IMR-90 (cell line): Measurements from ENCODE around the gene RNF123. TPM values are rescaled to one million over a fixed set of nuclear protein-coding genes. Genes with fewer than 3 reads are reported as not detected.

Experiments used
- ATAC-seq: fragments of 200-7000 bp; cut with Tn5 transposase; 2 replicates; pipeline ENCODE4 v1.9.1; 2020; ENCODE audit warnings: low read depth, mild to moderate bottlenecking, moderate library complexity
- BruUV-seq: library from RNA; stranded (reverse); fragments of 400-500 nt; replicated peaks from 2 replicates; lab custom pipeline; 2021; lab: Mats Ljungman, UMichigan
- CTCF ChIA-PET: fragments of 300-600 bp; formaldehyde crosslinking; extraction: SDS; loops from one replicate; lab custom pipeline; 2021; ENCODE audit warnings: antibody characterized with exemption; lab: Yijun Ruan, JAX
- POLR2A ChIA-PET: fragments of 300-600 bp; sonication (Branson Sonifier 250); formaldehyde crosslinking; loops from one replicate; lab custom pipeline; 2022; ENCODE audit warnings: antibody characterized with exemption; ENCODE audit not compliant: unreplicated experiment; lab: Charles Lee
- DNase-seq: peaks from one replicate; pipeline ENCODE4 v3.0.0; 2013
- H2AFZ ChIP-seq: replicated peaks from 2 replicates; pipeline ENCODE3; 2013; ENCODE audit warnings: low read length, mild to moderate bottlenecking; ENCODE audit not compliant: poor library complexity
- H2AK5ac ChIP-seq: 2 replicates; pipeline ENCODE4 v1.6.1; 2013; ENCODE audit warnings: low read depth, low read length, inconsistent platforms
- H2AK9ac ChIP-seq: replicated peaks from 2 replicates; pipeline ENCODE3; 2013; ENCODE audit warnings: mild to moderate bottlenecking, low read depth, low read length, moderate library complexity; ENCODE audit not compliant: poor library complexity
- H2BK120ac ChIP-seq: 2 replicates; pipeline ENCODE4 v1.6.1; 2013; ENCODE audit warnings: low read depth, low read length, inconsistent platforms
- H2BK15ac ChIP-seq: 3 replicates; pipeline ENCODE4 v1.6.1; 2013; ENCODE audit warnings: low read depth, low read length, inconsistent platforms
- H2BK20ac ChIP-seq: 2 replicates; pipeline ENCODE4 v1.6.1; 2013; ENCODE audit warnings: low read depth, mild to moderate bottlenecking, inconsistent platforms, low read length, moderate library complexity
- H2BK5ac ChIP-seq: 2 replicates; pipeline ENCODE4 v1.6.1; 2013; ENCODE audit warnings: mild to moderate bottlenecking, low read depth, low read length, inconsistent platforms; ENCODE audit not compliant: poor library complexity, severe bottlenecking
- H3K14ac ChIP-seq: replicated peaks from 2 replicates; pipeline ENCODE4 v1.6.1; 2013; ENCODE audit warnings: low read depth, low read length, inconsistent platforms
- H3K18ac ChIP-seq: 2 replicates; pipeline ENCODE4 v1.6.1; 2013; ENCODE audit warnings: low read depth, low read length, control low read depth
- H3K23ac ChIP-seq: 2 replicates; pipeline ENCODE4 v1.6.1; 2013; ENCODE audit warnings: low read depth, low read length, inconsistent platforms
- H3K27ac ChIP-seq: 2 replicates; pipeline ENCODE4 v1.5.1; 2013; ENCODE audit warnings: mild to moderate bottlenecking, control low read depth, low read length; ENCODE audit not compliant: insufficient read depth
- H3K27me3 ChIP-seq: 2 replicates; pipeline ENCODE4 v1.6.1; 2013; ENCODE audit warnings: low read length; ENCODE audit not compliant: control insufficient read depth, insufficient read depth
- H3K36me3 ChIP-seq: 2 replicates; pipeline ENCODE4 v1.6.1; 2013; ENCODE audit warnings: low read length, mixed read lengths; ENCODE audit not compliant: control insufficient read depth, insufficient read depth
- H3K4ac ChIP-seq: 2 replicates; pipeline ENCODE4 v1.6.1; 2013; ENCODE audit warnings: low read depth, low read length, inconsistent platforms
- H3K4me1 ChIP-seq: 2 replicates; pipeline ENCODE4 v1.6.1; 2013; ENCODE audit warnings: low read length, mixed read lengths; ENCODE audit not compliant: control insufficient read depth, insufficient read depth
- H3K4me2 ChIP-seq: 2 replicates; pipeline ENCODE4 v1.6.1; 2013; ENCODE audit warnings: low read depth, mild to moderate bottlenecking, control low read depth, low read length, moderate library complexity
- H3K4me3 ChIP-seq: 2 replicates; pipeline ENCODE4 v1.5.1; 2013; ENCODE audit warnings: low read depth, mild to moderate bottlenecking, control low read depth, low read length, moderate library complexity; ENCODE audit not compliant: insufficient read depth
- H3K56ac ChIP-seq: 2 replicates; pipeline ENCODE4 v1.6.1; 2013; ENCODE audit warnings: low read length, inconsistent platforms; ENCODE audit not compliant: insufficient read depth; ENCODE audit errors: extremely low read depth
- H3K79me1 ChIP-seq, 2 experiments: 2 replicates each; pipeline ENCODE4 v1.6.1; 2013; ENCODE audit warnings: low read length in 2 of 2, inconsistent platforms in 1 of 2, low read depth in 1 of 2
- H3K9ac ChIP-seq: 2 replicates; pipeline ENCODE4 v1.6.1; 2013; ENCODE audit warnings: low read depth, low read length, control low read depth
- H3K9me1 ChIP-seq: 2 replicates; pipeline ENCODE4 v1.6.1; 2013; ENCODE audit warnings: low read length, inconsistent platforms; ENCODE audit not compliant: insufficient read depth
- H3K9me3 ChIP-seq: 2 replicates; pipeline ENCODE4 v1.6.1; 2013; ENCODE audit warnings: low read length; ENCODE audit not compliant: control insufficient read depth, insufficient read depth
- H4K20me1 ChIP-seq: 2 replicates; pipeline ENCODE4 v1.6.1; 2013; ENCODE audit warnings: low read length, inconsistent platforms; ENCODE audit not compliant: insufficient read depth
- H4K5ac ChIP-seq: 2 replicates; pipeline ENCODE4 v1.6.1; 2013; ENCODE audit warnings: mild to moderate bottlenecking, low read depth, low read length, control low read depth
- H4K8ac ChIP-seq, 2 experiments: 2 replicates each; pipeline ENCODE4 v1.6.1; 2013; ENCODE audit warnings: low read depth in 2 of 2, low read length in 2 of 2, control low read depth in 1 of 2, inconsistent platforms in 1 of 2
- H4K91ac ChIP-seq: 2 replicates; pipeline ENCODE4 v1.6.1; 2013; ENCODE audit warnings: low read depth, low read length, inconsistent platforms; ENCODE audit not compliant: insufficient read depth
- RAD21 ChIP-seq: IDR thresholded peaks from 2 replicates; pipeline ENCODE4 v1.6.1; 2012; ENCODE audit warnings: low read length, improper control_type of control experiment
- WGBS, 2 experiments: methylation state at CpG; one replicate each; pipeline versions ENCODE4 v1.1.5 to v1.1.7; 2013; ENCODE audit warnings: missing lambda C conversion rate in 2 of 2; ENCODE audit not compliant: insufficient read length in 1 of 2; ENCODE audit errors: extremely low coverage in 2 of 2; 5-methylcytosine and 5-hydroxymethylcytosine counted together
- dilution Hi-C: fragments of 300-500 bp; cut with HindIII; formaldehyde crosslinking; loops from one replicate; pipeline ENCODE4 v1.14.3; 2018; ENCODE audit warnings: low sequenced_read_pairs; ENCODE audit not compliant: unreplicated experiment
- in situ Hi-C: fragments of 300-500 bp; cut with MboI; formaldehyde crosslinking; loops from 3 replicates; pipeline ENCODE4 v1.14.3; 2019; ENCODE audit warnings: low sequenced_read_pairs, inconsistent platforms, mixed read lengths
- intact Hi-C: fragments of 100-400 bp; cut with micrococcal nuclease; formaldehyde crosslinking; loops from 2 replicates; pipeline ENCODE4 v1.10.0; 2022
- polyA plus RNA-seq, 3 experiments: library from polyadenylated mRNA; depleted of rRNA; stranded (reverse); fragments of >200 nt; gene quantifications; 2 replicates each; pipeline ENCODE4 v1.2.3, GENCODE V29; 2012; ENCODE audit warnings: low replicate concordance in 1 of 3
- total RNA-seq: library from RNA; depleted of rRNA; stranded (reverse); fragments of >200 nt; gene quantifications from 2 replicates; pipeline ENCODE4 v1.2.3, GENCODE V29; 2012

Gene RNF123
- total and polyA plus RNA-seq, 2 of the 4 experiments (the other 2 are of a cell fraction) = 13.4 to 37.7 TPM

GRCh38 chr3:49681232-49681522 is 8.2 kb upstream of the RNF123 start:
- Histone ChIP-seq H3K9me1 (no peaks in the 10 kb centered on the region; the same call in 1 of the 2 replicates), H2AK9ac (no peak overlapping the region), H3K14ac (no peak overlapping the region), H4K91ac (no peak overlapping the region), H3K4me3 (no peak overlapping the region), H4K20me1 (no peaks in the 10 kb centered on the region; the same call in 1 of the 2 replicates), H3K4me1 (no peaks in the 10 kb centered on the region), H3K4me2 (no peak overlapping the region), H2BK120ac (no peak overlapping the region), H3K9ac (no peak overlapping the region), H2BK15ac (no peak overlapping the region), H3K27ac (no peak overlapping the region), H2BK5ac (no peak overlapping the region), H2AFZ (no peak overlapping the region), H4K5ac (no peak overlapping the region), H3K9me3 (no peaks in the 10 kb centered on the region), H3K36me3 (peaks cover 76% of the 10 kb centered on the region), H4K8ac (no peak overlapping the region), H3K18ac (no peak overlapping the region), H2BK20ac (no peak overlapping the region), H2AK5ac (no peak overlapping the region), H3K27me3 (no peaks in the 10 kb centered on the region), H3K23ac (no peak overlapping the region), H3K56ac (no peak overlapping the region), H3K4ac (no peak overlapping the region), H3K79me1 (peaks cover 9 to 27% of the 10 kb centered on the region in 2 experiments; a peak in 2 of 4 replicates)
- dilution Hi-C loops = no loop called here
- no peak for DNase-seq
- ATAC-seq = no peak
- POLR2A ChIA-PET = no interaction called here
- BruUV-seq = no TSS peak
- in situ Hi-C loops = no loop called here
- CTCF ChIA-PET = no interaction called here
- intact Hi-C loops = no loop called here
- TF ChIP-seq RAD21 = no peak
- WGBS, 2 experiments = no CpG with 5 or more reads among the region's 2 CpGs
